GM18867 (cell line): ENCODE measurements around the gene IFNA6.
"Not testable (repeated sequence)": the region's sequence is repeated elsewhere in the genome, so short reads cannot be mapped to it uniquely, and the experiment has no call there.

Experiments
- ATAC-seq: cut with Tn5 transposase; IDR thresholded peaks from one replicate; pipeline ENCODE4 v1.9.1; 2021; ENCODE audit warnings: mild to moderate bottlenecking, moderate library complexity; ENCODE audit not compliant: unreplicated experiment

Gene IFNA6

GRCh38 chr9:21350787-21351186, at the start of gene IFNA6:
TSS of gene IFNA6 (minus strand) at chr9:21350887. CDS start at chr9:21350887, 0 bp downstream.
- ATAC-seq: no peak

GRCh38 chr9:21399956-21400355, 49.3 kb upstream of the IFNA6 start:
- ATAC-seq: no peak

GRCh38 chr9:21398955-21399489, 48.3 kb upstream of the IFNA6 start:
- no peak for ATAC-seq

GRCh38 chr9:21395778-21396717, 45.4 kb upstream of the IFNA6 start:
- ATAC-seq: peak; percentile 65

- peak; percentile 97 for ATAC-seq
Observed at GRCh38 chr9:21392270-21392669, 41.6 kb upstream of the IFNA6 start.

- peak; percentile 30 for ATAC-seq
Observed at GRCh38 chr9:21385131-21385670, 34.5 kb upstream of the IFNA6 start, which contains the start of gene IFNA2. TSS of gene IFNA2 (minus strand) at chr9:21385398. CDS start at chr9:21385329, 69 bp downstream.

- no peak for ATAC-seq
Observed at GRCh38 chr9:21383627-21384026, 32.9 kb upstream of the IFNA6 start.

- peak; percentile 98 for ATAC-seq
Observed at GRCh38 chr9:21381448-21382339, 31.0 kb upstream of the IFNA6 start.

GRCh38 chr9:21371467-21371866, 20.8 kb upstream of the IFNA6 start:
- not testable (repeated sequence) for ATAC-seq

GRCh38 chr9:21367957-21368356, 17.3 kb upstream of the IFNA6 start, which contains the start of gene IFNA13:
TSS of gene IFNA13 (minus strand) at chr9:21368057. CDS start at chr9:21368010, 47 bp downstream.
- ATAC-seq: no peak

- ATAC-seq: peak; percentile 80
Observed at GRCh38 chr9:21367169-21367568, 16.5 kb upstream of the IFNA6 start.

GRCh38 chr9:21362287-21362686, 11.6 kb upstream of the IFNA6 start:
- no peak for ATAC-seq

- ATAC-seq: peak; percentile 95
Observed at GRCh38 chr9:21357479-21358460, 7.1 kb upstream of the IFNA6 start.

GRCh38 chr9:21348430-21348970, 2.2 kb downstream of the IFNA6 start:
- no peak for ATAC-seq

- ATAC-seq: peak; percentile 70
Observed at GRCh38 chr9:21340735-21341134, 10.0 kb downstream of the IFNA6 start.

GRCh38 chr9:21336457-21336856, 14.2 kb downstream of the IFNA6 start:
- ATAC-seq: no peak

GRCh38 chr9:21334701-21335632, 15.7 kb downstream of the IFNA6 start, which contains the start of gene KLHL9:
TSS of gene KLHL9 (minus strand) at chr9:21335404. CDS start at chr9:21334859, 545 bp downstream.
- ATAC-seq: peak; percentile 89

GRCh38 chr9:21333226-21333625, 17.5 kb downstream of the IFNA6 start:
- no peak for ATAC-seq
